ENCODE data around the gene ROBO1.

GRCh38 chr3:79203144-79203519, 564.7 kb downstream of the ROBO1 start:
- TF ChIP-seq, protein P1, sequence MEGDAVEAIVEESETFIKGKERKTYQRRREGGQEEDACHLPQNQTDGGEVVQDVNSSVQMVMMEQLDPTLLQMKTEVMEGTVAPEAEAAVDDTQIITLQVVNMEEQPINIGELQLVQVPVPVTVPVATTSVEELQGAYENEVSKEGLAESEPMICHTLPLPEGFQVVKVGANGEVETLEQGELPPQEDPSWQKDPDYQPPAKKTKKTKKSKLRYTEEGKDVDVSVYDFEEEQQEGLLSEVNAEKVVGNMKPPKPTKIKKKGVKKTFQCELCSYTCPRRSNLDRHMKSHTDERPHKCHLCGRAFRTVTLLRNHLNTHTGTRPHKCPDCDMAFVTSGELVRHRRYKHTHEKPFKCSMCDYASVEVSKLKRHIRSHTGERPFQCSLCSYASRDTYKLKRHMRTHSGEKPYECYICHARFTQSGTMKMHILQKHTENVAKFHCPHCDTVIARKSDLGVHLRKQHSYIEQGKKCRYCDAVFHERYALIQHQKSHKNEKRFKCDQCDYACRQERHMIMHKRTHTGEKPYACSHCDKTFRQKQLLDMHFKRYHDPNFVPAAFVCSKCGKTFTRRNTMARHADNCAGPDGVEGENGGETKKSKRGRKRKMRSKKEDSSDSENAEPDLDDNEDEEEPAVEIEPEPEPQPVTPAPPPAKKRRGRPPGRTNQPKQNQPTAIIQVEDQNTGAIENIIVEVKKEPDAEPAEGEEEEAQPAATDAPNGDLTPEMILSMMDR (IDR thresholded peaks at IDR 0.05; ENCODE audit: low read length), result no peak
- TF ChIP-seq EZH2phosphoT487 (IDR thresholded peaks at IDR 0.05; ENCODE audit: low read length), result no peak

All from MM.1S (cell line).